Measurements from ENCODE around the gene CDH2. TPM values are rescaled to one million over a fixed set of nuclear protein-coding genes. Genes with fewer than 3 reads are reported as not detected.

Gene CDH2
- total RNA-seq, 1 experiment from 2014 or later: 42.3 TPM

DNA sequence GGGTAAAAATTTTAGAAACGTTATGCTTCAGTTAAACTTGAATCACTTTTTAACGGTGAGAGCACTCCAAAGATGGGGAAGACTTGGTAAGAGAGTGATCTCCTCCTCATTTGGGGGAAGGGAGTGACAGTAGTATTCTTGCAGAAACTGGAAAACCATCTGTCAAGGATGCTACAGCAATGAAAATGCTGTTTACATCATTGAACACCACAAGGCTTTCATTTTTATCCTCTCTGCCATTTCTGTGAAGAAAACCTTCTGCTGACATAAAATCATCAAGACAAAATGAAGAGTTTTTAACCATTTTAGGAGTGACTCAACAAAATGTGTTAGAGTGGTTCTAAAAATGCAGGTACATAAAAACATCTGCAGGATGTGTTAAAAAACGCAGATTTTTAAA is 38.1 kb downstream of the CDH2 start:
- Histone ChIP-seq H3K9me3 (ENCODE audit: control insufficient read depth, insufficient read depth, low read depth, low read length) (no peaks in the 10 kb centered on the region), H3K27ac (ENCODE audit: low read length) (no peak overlapping the region), H3K4me1 (ENCODE audit: control insufficient read depth, insufficient read depth, low read length) (no peaks in the 10 kb centered on the region), H3K36me3 (ENCODE audit: control insufficient read depth, insufficient read depth, low read length) (no peaks in the 10 kb centered on the region), H3K4me3 (ENCODE audit: low read depth in 2 of 2, low read length in 2 of 2) (no peak overlapping the region), H3K27me3 (ENCODE audit: control insufficient read depth, insufficient read depth, low read length) (no peaks in the 10 kb centered on the region)
- ChIA-PET POLR2A (no interaction called here), CTCF (no interaction called here)
- no TSS peak for BruUV-seq (replicated peaks)
- in situ Hi-C loops (cut with HindIII; ENCODE audit: low pct_unique_long_range_greater_than_20kb, low sequenced_read_pairs): no loop called here
- TF ChIP-seq, protein P1, sequence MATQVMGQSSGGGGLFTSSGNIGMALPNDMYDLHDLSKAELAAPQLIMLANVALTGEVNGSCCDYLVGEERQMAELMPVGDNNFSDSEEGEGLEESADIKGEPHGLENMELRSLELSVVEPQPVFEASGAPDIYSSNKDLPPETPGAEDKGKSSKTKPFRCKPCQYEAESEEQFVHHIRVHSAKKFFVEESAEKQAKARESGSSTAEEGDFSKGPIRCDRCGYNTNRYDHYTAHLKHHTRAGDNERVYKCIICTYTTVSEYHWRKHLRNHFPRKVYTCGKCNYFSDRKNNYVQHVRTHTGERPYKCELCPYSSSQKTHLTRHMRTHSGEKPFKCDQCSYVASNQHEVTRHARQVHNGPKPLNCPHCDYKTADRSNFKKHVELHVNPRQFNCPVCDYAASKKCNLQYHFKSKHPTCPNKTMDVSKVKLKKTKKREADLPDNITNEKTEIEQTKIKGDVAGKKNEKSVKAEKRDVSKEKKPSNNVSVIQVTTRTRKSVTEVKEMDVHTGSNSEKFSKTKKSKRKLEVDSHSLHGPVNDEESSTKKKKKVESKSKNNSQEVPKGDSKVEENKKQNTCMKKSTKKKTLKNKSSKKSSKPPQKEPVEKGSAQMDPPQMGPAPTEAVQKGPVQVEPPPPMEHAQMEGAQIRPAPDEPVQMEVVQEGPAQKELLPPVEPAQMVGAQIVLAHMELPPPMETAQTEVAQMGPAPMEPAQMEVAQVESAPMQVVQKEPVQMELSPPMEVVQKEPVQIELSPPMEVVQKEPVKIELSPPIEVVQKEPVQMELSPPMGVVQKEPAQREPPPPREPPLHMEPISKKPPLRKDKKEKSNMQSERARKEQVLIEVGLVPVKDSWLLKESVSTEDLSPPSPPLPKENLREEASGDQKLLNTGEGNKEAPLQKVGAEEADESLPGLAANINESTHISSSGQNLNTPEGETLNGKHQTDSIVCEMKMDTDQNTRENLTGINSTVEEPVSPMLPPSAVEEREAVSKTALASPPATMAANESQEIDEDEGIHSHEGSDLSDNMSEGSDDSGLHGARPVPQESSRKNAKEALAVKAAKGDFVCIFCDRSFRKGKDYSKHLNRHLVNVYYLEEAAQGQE (IDR thresholded peaks at IDR 0.05; ENCODE audit: insufficient read depth in 1 of 2, low read depth in 2 of 2, low read length in 1 of 2): no peak
- TF ChIP-seq, protein P2, sequence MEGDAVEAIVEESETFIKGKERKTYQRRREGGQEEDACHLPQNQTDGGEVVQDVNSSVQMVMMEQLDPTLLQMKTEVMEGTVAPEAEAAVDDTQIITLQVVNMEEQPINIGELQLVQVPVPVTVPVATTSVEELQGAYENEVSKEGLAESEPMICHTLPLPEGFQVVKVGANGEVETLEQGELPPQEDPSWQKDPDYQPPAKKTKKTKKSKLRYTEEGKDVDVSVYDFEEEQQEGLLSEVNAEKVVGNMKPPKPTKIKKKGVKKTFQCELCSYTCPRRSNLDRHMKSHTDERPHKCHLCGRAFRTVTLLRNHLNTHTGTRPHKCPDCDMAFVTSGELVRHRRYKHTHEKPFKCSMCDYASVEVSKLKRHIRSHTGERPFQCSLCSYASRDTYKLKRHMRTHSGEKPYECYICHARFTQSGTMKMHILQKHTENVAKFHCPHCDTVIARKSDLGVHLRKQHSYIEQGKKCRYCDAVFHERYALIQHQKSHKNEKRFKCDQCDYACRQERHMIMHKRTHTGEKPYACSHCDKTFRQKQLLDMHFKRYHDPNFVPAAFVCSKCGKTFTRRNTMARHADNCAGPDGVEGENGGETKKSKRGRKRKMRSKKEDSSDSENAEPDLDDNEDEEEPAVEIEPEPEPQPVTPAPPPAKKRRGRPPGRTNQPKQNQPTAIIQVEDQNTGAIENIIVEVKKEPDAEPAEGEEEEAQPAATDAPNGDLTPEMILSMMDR (IDR thresholded peaks at IDR 0.05): no peak
- TF ChIP-seq TCF7L2 (IDR thresholded peaks at IDR 0.05; ENCODE audit: low read depth, low read length) (no peak), POLR2AphosphoS5 (IDR thresholded peaks at IDR 0.05; ENCODE audit: low read depth, low read length) (no peak), SIN3A (IDR thresholded peaks at IDR 0.05; ENCODE audit: borderline replicate concordance, insufficient read depth, low read depth, low read length) (no peak)
- ATAC-seq (no peak), DNase-seq (ENCODE audit: low read depth, low spot score) (no peak)
- intact Hi-C loops (cut with micrococcal nuclease; ENCODE audit: unreplicated experiment): no loop called here

- Histone ChIP-seq H3K27ac (ENCODE audit: low read length) (no peak overlapping the region), H3K36me3 (ENCODE audit: control insufficient read depth, insufficient read depth, low read length) (no peaks in the 10 kb centered on the region), H3K27me3 (ENCODE audit: control insufficient read depth, insufficient read depth, low read length) (no peaks in the 10 kb centered on the region), H3K4me3 (ENCODE audit: low read depth in 2 of 2, low read length in 2 of 2) (no peak overlapping the region), H3K9me3 (ENCODE audit: control insufficient read depth, insufficient read depth, low read depth, low read length) (no peaks in the 10 kb centered on the region), H3K4me1 (ENCODE audit: control insufficient read depth, insufficient read depth, low read length) (no peaks in the 10 kb centered on the region)
- ChIA-PET POLR2A (no interaction called here), CTCF (no interaction called here)
- no peak for DNase-seq (ENCODE audit: low read depth, low spot score)
- no peak for ATAC-seq
- BruUV-seq (replicated peaks): no TSS peak
- in situ Hi-C loops (cut with HindIII; ENCODE audit: low pct_unique_long_range_greater_than_20kb, low sequenced_read_pairs): no loop called here
- no peak for TF ChIP-seq POLR2AphosphoS5 (IDR thresholded peaks at IDR 0.05; ENCODE audit: low read depth, low read length)
- TF ChIP-seq, protein P2 (IDR thresholded peaks at IDR 0.05): no peak
- no peak for TF ChIP-seq TCF7L2 (IDR thresholded peaks at IDR 0.05; ENCODE audit: low read depth, low read length)
- no peak for TF ChIP-seq SIN3A (IDR thresholded peaks at IDR 0.05; ENCODE audit: borderline replicate concordance, insufficient read depth, low read depth, low read length)
- TF ChIP-seq, protein P1 (IDR thresholded peaks at IDR 0.05; ENCODE audit: insufficient read depth in 1 of 2, low read depth in 2 of 2, low read length in 1 of 2): no peak
- intact Hi-C loops (cut with micrococcal nuclease; ENCODE audit: unreplicated experiment): no loop called here
Observed at GRCh38 chr18:28136071-28136470, 40.9 kb downstream of the CDH2 start.
